GM12878 (cell line): ENCODE measurements around the gene ZNF827. TPM values are rescaled to one million over a fixed set of nuclear protein-coding genes. Genes with fewer than 3 reads are reported as not detected.
A peak's percentile ranks its signal among the peaks of the same experiment; 100 is the strongest.

Experiments used
- ATAC-seq: fragments of 200-7000 bp; cut with Tn5 transposase; 3 replicates; pipeline ENCODE4 v1.9.1; 2020; ENCODE audit warnings: mild to moderate bottlenecking, moderate library complexity
- BruUV-seq: library from RNA; stranded (reverse); fragments of 400-500 nt; replicated peaks from 2 replicates; lab custom pipeline; 2021; lab: Mats Ljungman, UMichigan
- CTCF ChIA-PET: fragments of 300-600 bp; sonication (Branson Sonifier 250); formaldehyde crosslinking; extraction: SDS; loops from one replicate; lab custom pipeline; 2021; ENCODE audit warnings: inconsistent platforms; lab: Yijun Ruan, JAX
- POLR2A ChIA-PET: fragments of 350-600 bp; formaldehyde crosslinking; extraction: SDS; loops from one replicate; lab custom pipeline; 2021; ENCODE audit warnings: inconsistent platforms; lab: Charles Lee
- RAD21 ChIA-PET: fragments of 300-600 bp; sonication (Branson Sonifier 250); formaldehyde crosslinking; loops from one replicate; lab custom pipeline; 2023; ENCODE audit warnings: antibody characterized with exemption; ENCODE audit not compliant: unreplicated experiment; lab: Charles Lee
- SMC1A ChIA-PET: fragments of 300-600 bp; sonication (Branson Sonifier 250); formaldehyde crosslinking; loops from one replicate; lab custom pipeline; 2023; ENCODE audit not compliant: unreplicated experiment, uncharacterized antibody; lab: Charles Lee
- DNase-seq: peaks from one replicate; pipeline ENCODE4 v3.0.0-alpha.2; 2011; ENCODE audit warnings: low read depth, low spot score
- FAIRE-seq: peaks from 3 replicates; lab custom pipeline; 2011; peaks lifted over from hg19 to GRCh38; lab: Jason Lieb, UNC
- H2AFZ ChIP-seq: 2 replicates; pipeline ENCODE4 v1.6.0; 2011; ENCODE audit warnings: low read depth, low read length, control low read depth; ENCODE audit not compliant: control insufficient read depth
- H3K27ac ChIP-seq: 2 replicates; pipeline ENCODE4 v1.5.1; 2011; ENCODE audit warnings: control low read depth; ENCODE audit not compliant: control insufficient read depth, insufficient read depth
- H3K27me3 ChIP-seq, 2 experiments: replicated peaks in 1 of 2; 2 replicates each; pipeline versions ENCODE4 v1.6.0 to v1.6.1; 2011; ENCODE audit warnings: low read length in 1 of 2; ENCODE audit not compliant: control insufficient read depth in 2 of 2, insufficient read depth in 2 of 2
- H3K36me3 ChIP-seq, 2 experiments: 2 replicates each; pipeline ENCODE4 v1.5.1; 2011; ENCODE audit warnings: low read length in 1 of 2; ENCODE audit not compliant: control insufficient read depth in 2 of 2, insufficient read depth in 2 of 2
- H3K4me1 ChIP-seq: 2 replicates; pipeline ENCODE4 v1.6.1; 2011; ENCODE audit warnings: mild to moderate bottlenecking, low read length, moderate library complexity, mixed read lengths; ENCODE audit not compliant: control insufficient read depth, insufficient read depth
- H3K4me2 ChIP-seq: 2 replicates; pipeline ENCODE4 v1.6.0; 2011; ENCODE audit warnings: control low read depth; ENCODE audit not compliant: control insufficient read depth, insufficient read depth
- H3K4me3 ChIP-seq: fragments of 200-600 bp; sonication (generic); 2 replicates; pipeline ENCODE4 v1.5.1; 2016
- H3K79me2 ChIP-seq: 2 replicates; pipeline ENCODE4 v1.6.0; 2011; ENCODE audit warnings: low read length; ENCODE audit not compliant: control insufficient read depth, insufficient read depth
- H3K9ac ChIP-seq: 2 replicates; pipeline ENCODE4 v1.8.0; 2011; ENCODE audit warnings: low read length, control low read depth, mixed read lengths; ENCODE audit not compliant: control insufficient read depth, insufficient read depth
- H3K9me3 ChIP-seq: replicated peaks from 3 replicates; pipeline ENCODE4 v1.5.1; 2011; ENCODE audit warnings: mild to moderate bottlenecking, low read length; ENCODE audit not compliant: control insufficient read depth, insufficient read depth
- H4K20me1 ChIP-seq: 2 replicates; pipeline ENCODE4 v1.6.0; 2011; ENCODE audit not compliant: control insufficient read depth, insufficient read depth
- JUND ChIP-seq: IDR thresholded peaks from 2 replicates; pipeline ENCODE4 v1.6.1; 2012; ENCODE audit warnings: low read depth, mild to moderate bottlenecking, low read length, improper control_type of control experiment, moderate library complexity
- POLR2A ChIP-seq: IDR thresholded peaks from 2 replicates; pipeline ENCODE4 v1.6.1; 2011; ENCODE audit warnings: low read depth, mild to moderate bottlenecking, low read length
- RAD21 ChIP-seq: IDR thresholded peaks from 2 replicates; pipeline ENCODE4 v1.6.1; 2011; ENCODE audit warnings: mild to moderate bottlenecking, low read depth, low read length, moderate library complexity; ENCODE audit not compliant: insufficient read depth
- WGBS: methylation state at CpG from one replicate; pipeline ENCODE4 v1.1.6; 2016; ENCODE audit warnings: low lambda C conversion rate; ENCODE audit not compliant: insufficient replicate concordance, insufficient coverage; ENCODE audit errors: missing lambda C conversion rate; 5-methylcytosine and 5-hydroxymethylcytosine counted together
- in situ Hi-C: fragments of 300-500 bp; cut with MboI; formaldehyde crosslinking; loops from 9 replicates; pipeline ENCODE4 v1.14.3; 2018; ENCODE audit warnings: mixed read lengths
- intact Hi-C: fragments of 100-400 bp; cut with micrococcal nuclease; formaldehyde crosslinking; loops from one replicate; pipeline ENCODE4 v1.14.2; 2022; ENCODE audit not compliant: unreplicated experiment
- polyA plus RNA-seq, 11 experiments: library from polyadenylated mRNA; depleted of rRNA in 4 of 11; unstranded in 6 of 11; stranded (reverse) in 5 of 11; fragments of >200 nt; fragmentation: Nextera tagmentation in 4 of 11; fragmentation: Illumina TruSeq in 1 of 11; extraction: Ambion mirVana in 4 of 11; extraction: Trizol in 1 of 11; gene quantifications; 1 replicate in 1 of 11; 2 replicates in 10 of 11; pipeline versions ENCODE4 v1.2.1 to v1.2.3, GENCODE V29; 2011 to 2016; ENCODE audit warnings: inconsistent platforms in 2 of 11, missing spikeins in 2 of 11, low read depth in 1 of 11
- total RNA-seq, 4 experiments: library from RNA; depleted of rRNA in 3 of 4; stranded (reverse); fragments of >200 nt in 3 of 4; fragmentation: Illumina TruSeq in 1 of 4; extraction: Trizol in 1 of 4; gene quantifications; 2 replicates each; pipeline versions ENCODE4 v1.2.1 to v1.2.3, GENCODE V29; 2013 to 2021
- TF ChIP-seq, protein P1 (sequence below): fragments of 450-650 bp; IDR thresholded peaks from 2 replicates; pipeline ENCODE4 v1.6.1; 2018; ENCODE audit warnings: borderline replicate concordance, mild to moderate bottlenecking; ENCODE audit not compliant: partially characterized antibody

Gene ZNF827
- total and polyA plus RNA-seq, 10 of the 15 experiments (the other 5 are each of a cell fraction or from before 2014, with no cell fraction given) = 3.8 to 31.5 (median 13.6) TPM

DNA sequence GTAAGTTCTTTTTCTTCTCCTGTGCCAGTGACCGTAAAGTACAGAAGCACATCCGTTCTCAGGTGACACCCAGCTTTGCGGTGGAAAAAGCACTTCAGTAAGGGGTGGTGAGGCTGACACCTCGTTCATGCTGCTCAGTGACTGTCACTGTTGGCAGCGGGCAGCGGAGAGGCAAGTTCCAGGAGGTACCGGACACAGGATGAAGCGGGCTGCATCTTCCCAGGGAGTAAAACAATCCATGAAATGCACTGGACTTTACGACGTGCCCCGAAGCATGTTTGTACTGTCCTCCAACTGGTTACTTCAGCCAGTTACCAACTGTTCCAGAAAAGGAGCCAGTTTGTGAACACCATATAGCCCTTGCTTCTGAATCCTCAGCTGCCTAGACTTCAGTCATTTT is 110.7 kb downstream of the ZNF827 start:
- RAD21 ChIA-PET = interaction anchor here (0.9 to 1.4 kb wide), 4 partner anchors 11 to 205 kb away, joined by 3 to 4 read pairs (median 3); no protein-coding TSS in a partner anchor
- BruUV-seq = no TSS peak
- 93% methylated on average over 11 of the region's 11 CpGs for WGBS
- Histone ChIP-seq H2AFZ (no peak overlapping the region), H3K4me1 (peaks cover 42% of the 10 kb centered on the region), H3K9ac (no peak overlapping the region), H3K9me3 (no peaks in the 10 kb centered on the region), H4K20me1 (no peaks in the 10 kb centered on the region), H3K79me2 (peaks cover 5% of the 10 kb centered on the region), H3K36me3 (peaks cover 1 to 27% of the 10 kb centered on the region in 2 experiments; a peak in 3 of 4 replicates), H3K27ac (peak overlapping the region; percentile 54), H3K27me3 (no peaks in the 10 kb centered on the region), H3K4me3 (no peak overlapping the region), H3K4me2 (no peak overlapping the region)
- SMC1A ChIA-PET = interaction anchor here (0.9 to 2.0 kb wide), 5 partner anchors 9 to 208 kb away, joined by 3 to 8 read pairs (median 5); partner anchors contain the start of gene MMAA
- FAIRE-seq (no peak), ATAC-seq (no peak), DNase-seq (no peak)
- CTCF ChIA-PET = interaction anchor here (1.1 to 1.7 kb wide), 4 partner anchors 9 to 128 kb away, joined by 3 to 4 read pairs (median 4); no protein-coding TSS in a partner anchor
- TF ChIP-seq POLR2A (no peak), JUND (no peak), RAD21 (no peak)
- TF ChIP-seq, protein P1, sequence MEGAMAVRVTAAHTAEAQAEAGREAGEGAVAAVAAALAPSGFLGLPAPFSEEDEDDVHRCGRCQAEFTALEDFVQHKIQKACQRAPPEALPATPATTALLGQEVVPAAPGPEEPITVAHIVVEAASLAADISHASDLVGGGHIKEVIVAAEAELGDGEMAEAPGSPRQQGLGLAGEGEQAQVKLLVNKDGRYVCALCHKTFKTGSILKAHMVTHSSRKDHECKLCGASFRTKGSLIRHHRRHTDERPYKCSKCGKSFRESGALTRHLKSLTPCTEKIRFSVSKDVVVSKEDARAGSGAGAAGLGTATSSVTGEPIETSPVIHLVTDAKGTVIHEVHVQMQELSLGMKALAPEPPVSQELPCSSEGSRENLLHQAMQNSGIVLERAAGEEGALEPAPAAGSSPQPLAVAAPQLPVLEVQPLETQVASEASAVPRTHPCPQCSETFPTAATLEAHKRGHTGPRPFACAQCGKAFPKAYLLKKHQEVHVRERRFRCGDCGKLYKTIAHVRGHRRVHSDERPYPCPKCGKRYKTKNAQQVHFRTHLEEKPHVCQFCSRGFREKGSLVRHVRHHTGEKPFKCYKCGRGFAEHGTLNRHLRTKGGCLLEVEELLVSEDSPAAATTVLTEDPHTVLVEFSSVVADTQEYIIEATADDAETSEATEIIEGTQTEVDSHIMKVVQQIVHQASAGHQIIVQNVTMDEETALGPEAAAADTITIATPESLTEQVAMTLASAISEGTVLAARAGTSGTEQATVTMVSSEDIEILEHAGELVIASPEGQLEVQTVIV = no peak
- in situ Hi-C loops = no loop called here
- POLR2A ChIA-PET = interaction anchor here (1.0 to 1.1 kb wide), 2 partner anchors 11 to 21 kb away, joined by 3 to 4 read pairs; no protein-coding TSS in a partner anchor
- intact Hi-C loops = loop anchor here (2.0 kb wide), 1 partner anchor 445 kb away; no protein-coding TSS in a partner anchor
